ENCODE data around the gene SYT15. TPM values are rescaled to one million over a fixed set of nuclear protein-coding genes. Genes with fewer than 3 reads are reported as not detected.
"Not testable (repeated sequence)": the region's sequence is repeated elsewhere in the genome, so short reads cannot be mapped to it uniquely, and the experiment has no call there.

Gene SYT15
- total and polyA plus RNA-seq, 2 donors (not counting 3 experiments of a cell fraction or from before 2014, with no cell fraction given) = 0.50 to 0.75 TPM

- H3K27ac ChIP-seq (ENCODE audit: insufficient read depth, low read depth, low read length); H3K4me1 ChIP-seq (ENCODE audit: control insufficient read depth, extremely low read depth, insufficient read depth, low read length); BruUV-seq (replicated peaks); H3K36me3 ChIP-seq (ENCODE audit: control insufficient read depth in 2 of 2, extremely low read depth in 1 of 2, insufficient read depth in 2 of 2, low read length in 2 of 2); H4K20me1 ChIP-seq (replicated peaks; ENCODE audit: control insufficient read depth, extremely low read depth, insufficient read depth, low read length); H3K4me2 ChIP-seq (ENCODE audit: insufficient read depth, low read length); H3K9me1 ChIP-seq (replicated peaks; ENCODE audit: control insufficient read depth, extremely low read depth, insufficient read depth, low read length); dilution Hi-C loops (cut with MboI; ENCODE audit: extremely low pct_ligation_motif_present, low sequenced_read_pairs); H2AFZ ChIP-seq (ENCODE audit: low read depth, low read length); H3K4me3 ChIP-seq (replicated peaks in 1 of 3; ENCODE audit: insufficient read depth in 1 of 3, low read depth in 1 of 3, low read length in 3 of 3); H3K27me3 ChIP-seq (ENCODE audit: control insufficient read depth in 2 of 2, insufficient read depth in 2 of 2, low read length in 2 of 2); intact Hi-C loops (cut with micrococcal nuclease); H3K9me3 ChIP-seq (replicated peaks; ENCODE audit: control insufficient read depth, insufficient read depth, low read length); POLR2A ChIA-PET; H3K9ac ChIP-seq (replicated peaks; ENCODE audit: extremely low read depth, insufficient read depth, low read length); H3K79me2 ChIP-seq (ENCODE audit: control insufficient read depth, insufficient read depth, low read length): not testable (repeated sequence)
- CTCF ChIA-PET = interaction anchor here (0.7 to 1.3 kb wide), 4 partner anchors 13 to 341 kb away, joined by 3 to 40 read pairs (median 4); no protein-coding TSS in a partner anchor
- peak; percentile 93 for FAIRE-seq
- peak; percentile 80 for DNase-seq (ENCODE audit: low read depth, low spot score)
- TF ChIP-seq, protein P1, sequence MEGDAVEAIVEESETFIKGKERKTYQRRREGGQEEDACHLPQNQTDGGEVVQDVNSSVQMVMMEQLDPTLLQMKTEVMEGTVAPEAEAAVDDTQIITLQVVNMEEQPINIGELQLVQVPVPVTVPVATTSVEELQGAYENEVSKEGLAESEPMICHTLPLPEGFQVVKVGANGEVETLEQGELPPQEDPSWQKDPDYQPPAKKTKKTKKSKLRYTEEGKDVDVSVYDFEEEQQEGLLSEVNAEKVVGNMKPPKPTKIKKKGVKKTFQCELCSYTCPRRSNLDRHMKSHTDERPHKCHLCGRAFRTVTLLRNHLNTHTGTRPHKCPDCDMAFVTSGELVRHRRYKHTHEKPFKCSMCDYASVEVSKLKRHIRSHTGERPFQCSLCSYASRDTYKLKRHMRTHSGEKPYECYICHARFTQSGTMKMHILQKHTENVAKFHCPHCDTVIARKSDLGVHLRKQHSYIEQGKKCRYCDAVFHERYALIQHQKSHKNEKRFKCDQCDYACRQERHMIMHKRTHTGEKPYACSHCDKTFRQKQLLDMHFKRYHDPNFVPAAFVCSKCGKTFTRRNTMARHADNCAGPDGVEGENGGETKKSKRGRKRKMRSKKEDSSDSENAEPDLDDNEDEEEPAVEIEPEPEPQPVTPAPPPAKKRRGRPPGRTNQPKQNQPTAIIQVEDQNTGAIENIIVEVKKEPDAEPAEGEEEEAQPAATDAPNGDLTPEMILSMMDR (IDR thresholded peaks at IDR 0.05; ENCODE audit: extremely low read depth in 1 of 2, insufficient read depth in 1 of 2, low read depth in 1 of 2, low read length in 2 of 2) = peak in 1 of 2 donors; percentile 79
Measured at GRCh38 chr10:46565591-46566332, 13.2 kb upstream of the SYT15 start.

DNA sequence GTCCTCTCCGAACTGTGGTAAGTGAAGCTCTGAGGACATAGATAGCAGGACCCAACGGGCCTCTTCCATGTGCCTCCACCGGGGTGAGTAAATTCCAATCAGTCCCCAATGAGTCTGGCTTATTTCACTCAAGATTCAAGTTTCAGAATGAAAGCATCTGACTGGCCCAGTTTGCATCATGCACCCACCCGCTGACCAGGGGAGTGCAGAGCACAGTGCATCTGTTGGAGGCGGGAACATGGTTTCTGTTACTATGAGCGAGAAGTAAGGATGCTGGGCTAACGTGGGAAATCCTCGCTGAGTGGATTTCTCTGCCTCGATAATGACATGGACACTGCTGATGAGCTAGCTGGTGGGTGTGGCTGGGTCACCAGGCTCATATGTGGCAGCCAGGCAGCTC is 11.8 kb upstream of the SYT15 start:
- intact Hi-C loops (cut with micrococcal nuclease); H3K9ac ChIP-seq (replicated peaks; ENCODE audit: extremely low read depth, insufficient read depth, low read length); H3K9me1 ChIP-seq (replicated peaks; ENCODE audit: control insufficient read depth, extremely low read depth, insufficient read depth, low read length); H3K27ac ChIP-seq (ENCODE audit: insufficient read depth, low read depth, low read length); H3K4me2 ChIP-seq (ENCODE audit: insufficient read depth, low read length); H4K20me1 ChIP-seq (replicated peaks; ENCODE audit: control insufficient read depth, extremely low read depth, insufficient read depth, low read length); H3K36me3 ChIP-seq (ENCODE audit: control insufficient read depth in 2 of 2, extremely low read depth in 1 of 2, insufficient read depth in 2 of 2, low read length in 2 of 2); DNase-seq (ENCODE audit: low read depth, low spot score); H3K27me3 ChIP-seq (ENCODE audit: control insufficient read depth in 2 of 2, insufficient read depth in 2 of 2, low read length in 2 of 2); H3K9me3 ChIP-seq (replicated peaks; ENCODE audit: control insufficient read depth, insufficient read depth, low read length); H2AFZ ChIP-seq (ENCODE audit: low read depth, low read length); FAIRE-seq; BruUV-seq (replicated peaks); H3K4me1 ChIP-seq (ENCODE audit: control insufficient read depth, extremely low read depth, insufficient read depth, low read length); POLR2A ChIA-PET; H3K79me2 ChIP-seq (ENCODE audit: control insufficient read depth, insufficient read depth, low read length); CTCF ChIA-PET; dilution Hi-C loops (cut with MboI; ENCODE audit: extremely low pct_ligation_motif_present, low sequenced_read_pairs); H3K4me3 ChIP-seq (replicated peaks in 1 of 3; ENCODE audit: insufficient read depth in 1 of 3, low read depth in 1 of 3, low read length in 3 of 3): not testable (repeated sequence)

DNA sequence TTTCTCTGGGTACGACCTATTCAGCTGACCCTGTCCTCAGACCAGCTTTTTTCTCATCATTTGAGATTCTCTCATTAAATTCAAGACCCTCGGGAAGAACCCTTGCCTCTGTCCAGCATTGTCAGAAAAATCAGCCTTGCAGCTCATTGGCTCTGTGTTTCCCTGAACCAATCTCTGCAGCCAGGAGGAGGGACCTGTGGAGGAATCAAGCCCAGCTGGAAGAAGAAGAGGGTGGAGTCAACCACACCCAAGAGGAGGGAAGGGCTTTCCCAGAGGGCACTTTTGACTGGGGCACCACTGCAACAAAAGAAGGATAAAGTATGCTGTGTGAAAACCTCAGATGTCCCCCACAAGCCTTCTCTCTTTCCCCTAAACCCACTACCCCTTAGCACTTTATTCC is 8.3 kb upstream of the SYT15 start:
- H3K27ac ChIP-seq (ENCODE audit: insufficient read depth, low read depth, low read length); H3K4me3 ChIP-seq (replicated peaks in 1 of 3; ENCODE audit: insufficient read depth in 1 of 3, low read depth in 1 of 3, low read length in 3 of 3); BruUV-seq (replicated peaks); H3K4me1 ChIP-seq (ENCODE audit: control insufficient read depth, extremely low read depth, insufficient read depth, low read length); intact Hi-C loops (cut with micrococcal nuclease); CTCF ChIA-PET; H3K27me3 ChIP-seq (ENCODE audit: control insufficient read depth in 2 of 2, insufficient read depth in 2 of 2, low read length in 2 of 2); H3K79me2 ChIP-seq (ENCODE audit: control insufficient read depth, insufficient read depth, low read length); DNase-seq (ENCODE audit: low read depth, low spot score); H2AFZ ChIP-seq (ENCODE audit: low read depth, low read length); H3K9me3 ChIP-seq (replicated peaks; ENCODE audit: control insufficient read depth, insufficient read depth, low read length); H3K4me2 ChIP-seq (ENCODE audit: insufficient read depth, low read length); dilution Hi-C loops (cut with MboI; ENCODE audit: extremely low pct_ligation_motif_present, low sequenced_read_pairs); H4K20me1 ChIP-seq (replicated peaks; ENCODE audit: control insufficient read depth, extremely low read depth, insufficient read depth, low read length); POLR2A ChIA-PET; FAIRE-seq; H3K9ac ChIP-seq (replicated peaks; ENCODE audit: extremely low read depth, insufficient read depth, low read length); H3K9me1 ChIP-seq (replicated peaks; ENCODE audit: control insufficient read depth, extremely low read depth, insufficient read depth, low read length); H3K36me3 ChIP-seq (ENCODE audit: control insufficient read depth in 2 of 2, extremely low read depth in 1 of 2, insufficient read depth in 2 of 2, low read length in 2 of 2): not testable (repeated sequence)
